CD4-positive, alpha-beta T cell treated with Interferon alpha-2 for 1 hour (primary cell): ENCODE results near the gene GSAP.
A peak's percentile ranks its signal among the peaks of the same experiment; 100 is the strongest.
"Not testable (repeated sequence)": the region's sequence is repeated elsewhere in the genome, so short reads cannot be mapped to it uniquely, and the experiment has no call there.

Source experiments
- DNase-seq, 2 donors: peaks; one replicate each; pipeline ENCODE4 v3.0.0-alpha.2; 2020 to 2022

The GSAP gene

GRCh38 chr7:77415823-77416620, at the start of gene GSAP:
Gene GSAP, minus strand, starts transcription at chr7:77416349. Its CDS starts 28 bp downstream, at chr7:77416321.
- peak; percentile 63 to 67 for DNase-seq

- no peak for DNase-seq
Measured at GRCh38 chr7:77465256-77465655, 49.1 kb upstream of the GSAP start.

GRCh38 chr7:77464589-77464988, 48.4 kb upstream of the GSAP start:
- no peak for DNase-seq

- DNase-seq, result peak in 1 of 2 donors; percentile 56
Measured at GRCh38 chr7:77463632-77464031, 47.5 kb upstream of the GSAP start.

- no peak for DNase-seq
Measured at GRCh38 chr7:77461842-77462241, 45.7 kb upstream of the GSAP start.

GRCh38 chr7:77461246-77461645, 45.1 kb upstream of the GSAP start:
- DNase-seq, result no peak

- DNase-seq, result peak in 1 of 2 donors; percentile 16
Measured at GRCh38 chr7:77460057-77460486, 43.9 kb upstream of the GSAP start.

GRCh38 chr7:77459311-77459726, 43.2 kb upstream of the GSAP start:
- DNase-seq, result no peak

- DNase-seq, result no peak
Measured at GRCh38 chr7:77458786-77459185, 42.6 kb upstream of the GSAP start.

GRCh38 chr7:77457779-77458178, 41.6 kb upstream of the GSAP start:
- no peak for DNase-seq

- DNase-seq, result no peak
Measured at GRCh38 chr7:77456696-77457095, 40.5 kb upstream of the GSAP start.

GRCh38 chr7:77455321-77455720, 39.2 kb upstream of the GSAP start:
- no peak for DNase-seq

GRCh38 chr7:77454802-77455201, 38.7 kb upstream of the GSAP start:
- no peak for DNase-seq

GRCh38 chr7:77453531-77453930, 37.4 kb upstream of the GSAP start:
- no peak for DNase-seq

- DNase-seq, result not testable (repeated sequence)
Measured at GRCh38 chr7:77451950-77452349, 35.8 kb upstream of the GSAP start.

- DNase-seq, result no peak
Measured at GRCh38 chr7:77450613-77451012, 34.5 kb upstream of the GSAP start.

- DNase-seq, result no peak
Measured at GRCh38 chr7:77450054-77450453, 33.9 kb upstream of the GSAP start.

GRCh38 chr7:77447616-77448015, 31.5 kb upstream of the GSAP start:
- DNase-seq, result no peak

- no peak for DNase-seq
Measured at GRCh38 chr7:77444123-77444522, 28.0 kb upstream of the GSAP start.

GRCh38 chr7:77443042-77443441, 26.9 kb upstream of the GSAP start:
- DNase-seq, result no peak

- DNase-seq, result no peak
Measured at GRCh38 chr7:77442636-77443035, 26.5 kb upstream of the GSAP start.

GRCh38 chr7:77441046-77441445, 24.9 kb upstream of the GSAP start:
- DNase-seq, result no peak

- DNase-seq, result peak in 1 of 2 donors; percentile 18
Measured at GRCh38 chr7:77439572-77439971, 23.4 kb upstream of the GSAP start.

- no peak for DNase-seq
Measured at GRCh38 chr7:77438131-77438530, 22.0 kb upstream of the GSAP start.
